Ramos (cell line): ENCODE data around the gene MTG2.

Experiments used
- in situ Hi-C: fragments of 300-500 bp; cut with MboI; formaldehyde crosslinking; loops from one replicate; pipeline ENCODE4 v1.14.3; 2022; ENCODE audit warnings: low sequenced_read_pairs; ENCODE audit not compliant: unreplicated experiment

The MTG2 gene

GRCh38 chr20:62228982-62229545 is 46.2 kb downstream of the MTG2 start:
- in situ Hi-C loops = no loop called here

GRCh38 chr20:62229667-62230066 is 46.8 kb downstream of the MTG2 start:
- in situ Hi-C loops = no loop called here

- in situ Hi-C loops = no loop called here
Measured at GRCh38 chr20:62230276-62230675, 47.4 kb downstream of the MTG2 start.

GRCh38 chr20:62230696-62231095 is 47.9 kb downstream of the MTG2 start:
- in situ Hi-C loops = no loop called here

- in situ Hi-C loops = no loop called here
Measured at GRCh38 chr20:62231292-62231691, 48.5 kb downstream of the MTG2 start.

GRCh38 chr20:62232194-62232593 is 49.4 kb downstream of the MTG2 start:
- in situ Hi-C loops = no loop called here

GRCh38 chr20:62232770-62233645 is 50.2 kb downstream of the MTG2 start:
- in situ Hi-C loops = no loop called here

- in situ Hi-C loops = no loop called here
Measured at GRCh38 chr20:62233684-62234083, 50.9 kb downstream of the MTG2 start.

GRCh38 chr20:62234339-62234738 is 51.5 kb downstream of the MTG2 start:
- in situ Hi-C loops = no loop called here

- in situ Hi-C loops = no loop called here
Measured at GRCh38 chr20:62235001-62235776, 52.4 kb downstream of the MTG2 start.

- in situ Hi-C loops = no loop called here
Measured at GRCh38 chr20:62235777-62236157, 52.9 kb downstream of the MTG2 start.

GRCh38 chr20:62236200-62236599 is 53.4 kb downstream of the MTG2 start:
- in situ Hi-C loops = no loop called here

GRCh38 chr20:62236766-62237513 is 54.1 kb downstream of the MTG2 start:
- in situ Hi-C loops = no loop called here

- in situ Hi-C loops = no loop called here
Measured at GRCh38 chr20:62237514-62237800, 54.6 kb downstream of the MTG2 start.

GRCh38 chr20:62237801-62238568 is 55.2 kb downstream of the MTG2 start, which contains the start of gene OSBPL2:
OSBPL2 (plus strand) TSS chr20:62238521; CDS start chr20:62256185, 17,664 bp downstream.
- in situ Hi-C loops = no loop called here

GRCh38 chr20:62238569-62239277 is 55.9 kb downstream of the MTG2 start:
- in situ Hi-C loops = no loop called here

GRCh38 chr20:62239278-62239879 is 56.6 kb downstream of the MTG2 start:
- in situ Hi-C loops = no loop called here

GRCh38 chr20:62240020-62240685 is 57.3 kb downstream of the MTG2 start:
- in situ Hi-C loops = no loop called here
